Measurements from ENCODE around the gene ASCL5. TPM values are rescaled to one million over a fixed set of nuclear protein-coding genes. Genes with fewer than 3 reads are reported as not detected.

Gene ASCL5
- total RNA-seq, 1 experiment from 2014 or later: 0.24 TPM

DNA sequence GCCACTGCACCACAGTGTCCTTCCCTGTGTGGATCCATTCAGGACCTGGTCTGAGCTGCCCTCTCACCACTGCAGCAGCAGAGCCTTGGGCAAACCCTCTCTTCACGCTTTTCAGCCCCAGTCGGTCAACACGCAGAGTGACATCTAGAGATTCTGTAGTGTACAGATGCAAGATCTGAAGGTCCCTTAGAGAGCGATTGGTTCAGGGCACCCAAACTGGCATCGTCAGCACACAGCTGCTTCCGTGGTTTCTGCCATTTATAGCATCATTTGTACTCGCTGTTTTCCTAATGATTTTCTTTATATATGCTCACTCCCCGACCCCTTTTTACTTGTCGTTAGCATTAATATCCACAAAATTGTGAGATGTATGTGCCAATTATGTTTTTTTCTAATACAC is 1.5 kb upstream of the ASCL5 start:
- Histone ChIP-seq H4K20me1 (ENCODE audit: insufficient read depth) (no peaks in the 10 kb centered on the region), H3K27me3 (ENCODE audit: insufficient read depth, low read depth) (no peaks in the 10 kb centered on the region), H3K9me2 (ENCODE audit: insufficient read depth) (no peaks in the 10 kb centered on the region), H3K4me3 (no peak overlapping the region), H3K27ac (no peak overlapping the region), H3F3A (ENCODE audit: insufficient read depth, low read depth) (no peaks in the 10 kb centered on the region), H3K4me1 (replicated peaks; ENCODE audit: insufficient read depth) (peaks cover 15% of the 10 kb centered on the region), H3K36me3 (ENCODE audit: low read depth) (no peaks in the 10 kb centered on the region), H3K79me2 (ENCODE audit: low read depth) (no peaks in the 10 kb centered on the region), H3K9me3 (ENCODE audit: insufficient read depth, low read depth) (no peaks in the 10 kb centered on the region), H3K4me2 (no peak overlapping the region), H2AFZ (no peak overlapping the region)
- no TSS peak for BruUV-seq (replicated peaks)
- no peak for DNase-seq
- TF ChIP-seq, protein P1, sequence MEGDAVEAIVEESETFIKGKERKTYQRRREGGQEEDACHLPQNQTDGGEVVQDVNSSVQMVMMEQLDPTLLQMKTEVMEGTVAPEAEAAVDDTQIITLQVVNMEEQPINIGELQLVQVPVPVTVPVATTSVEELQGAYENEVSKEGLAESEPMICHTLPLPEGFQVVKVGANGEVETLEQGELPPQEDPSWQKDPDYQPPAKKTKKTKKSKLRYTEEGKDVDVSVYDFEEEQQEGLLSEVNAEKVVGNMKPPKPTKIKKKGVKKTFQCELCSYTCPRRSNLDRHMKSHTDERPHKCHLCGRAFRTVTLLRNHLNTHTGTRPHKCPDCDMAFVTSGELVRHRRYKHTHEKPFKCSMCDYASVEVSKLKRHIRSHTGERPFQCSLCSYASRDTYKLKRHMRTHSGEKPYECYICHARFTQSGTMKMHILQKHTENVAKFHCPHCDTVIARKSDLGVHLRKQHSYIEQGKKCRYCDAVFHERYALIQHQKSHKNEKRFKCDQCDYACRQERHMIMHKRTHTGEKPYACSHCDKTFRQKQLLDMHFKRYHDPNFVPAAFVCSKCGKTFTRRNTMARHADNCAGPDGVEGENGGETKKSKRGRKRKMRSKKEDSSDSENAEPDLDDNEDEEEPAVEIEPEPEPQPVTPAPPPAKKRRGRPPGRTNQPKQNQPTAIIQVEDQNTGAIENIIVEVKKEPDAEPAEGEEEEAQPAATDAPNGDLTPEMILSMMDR (conservative IDR thresholded peaks at IDR 0.05): no peak
- TF ChIP-seq EZH2 (IDR thresholded peaks at IDR 0.05; ENCODE audit: low read depth): no peak
- ChIA-PET POLR2A (ENCODE audit: unreplicated experiment) (interaction anchor here (0.6 kb wide), 1 partner anchor 42 kb away, joined by 4 read pairs; no protein-coding TSS in a partner anchor), CTCF (no interaction called here)
- intact Hi-C loops (cut with micrococcal nuclease; ENCODE audit: unreplicated experiment): loop anchor here (5.0 kb wide), 1 partner anchor 94 kb away; no protein-coding TSS in a partner anchor

DNA sequence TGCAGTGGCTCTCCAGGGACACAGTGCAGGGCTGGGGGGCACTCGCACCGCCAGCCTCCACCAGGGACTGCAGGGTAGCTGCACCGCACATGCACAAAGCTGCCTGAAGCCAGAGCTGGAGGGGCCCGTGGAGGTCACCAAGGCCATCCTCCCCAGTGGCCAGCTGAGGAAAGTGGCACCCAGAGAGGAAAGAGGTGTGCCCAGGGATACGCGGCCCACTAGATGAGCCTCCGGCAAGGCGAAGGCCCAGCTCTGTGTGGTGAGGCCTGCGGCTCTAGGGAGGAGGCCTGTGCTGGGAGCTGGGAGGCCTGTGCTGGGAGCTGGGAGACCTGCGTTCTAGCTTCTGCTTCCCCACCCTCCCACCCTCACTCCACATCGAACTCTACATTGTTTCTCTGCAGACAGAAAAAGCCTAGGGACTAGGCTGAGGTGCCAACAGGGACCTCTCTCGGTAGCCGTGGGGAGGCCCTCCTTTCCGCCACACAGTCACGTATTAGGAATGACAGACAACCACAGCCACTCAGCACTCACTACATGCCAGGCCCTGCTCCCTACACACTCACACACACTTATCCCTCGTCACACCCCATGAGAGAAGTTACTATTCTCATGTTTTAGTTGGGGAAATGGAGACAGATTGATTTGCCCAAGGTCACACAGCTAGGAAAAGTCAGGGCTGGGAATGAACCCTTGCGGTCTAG is 921 bp upstream of the ASCL5 start:
- H3K27me3 ChIP-seq (ENCODE audit: insufficient read depth, low read depth): no peaks in the 10 kb centered on the region
- no peak for DNase-seq
- H3K36me3 ChIP-seq (ENCODE audit: low read depth): no peaks in the 10 kb centered on the region
- TF ChIP-seq EZH2 (IDR thresholded peaks at IDR 0.05; ENCODE audit: low read depth): no peak
- TF ChIP-seq, protein P1 (conservative IDR thresholded peaks at IDR 0.05): no peak
- no peaks in the 10 kb centered on the region for H3K9me3 ChIP-seq (ENCODE audit: insufficient read depth, low read depth)
- ChIA-PET CTCF (no interaction called here), POLR2A (ENCODE audit: unreplicated experiment) (interaction anchor here (0.5 to 0.7 kb wide), 3 partner anchors 42 to 879 kb away, joined by 3 to 4 read pairs (median 4); no protein-coding TSS in a partner anchor)
- H3K79me2 ChIP-seq (ENCODE audit: low read depth): no peaks in the 10 kb centered on the region
- intact Hi-C loops (cut with micrococcal nuclease; ENCODE audit: unreplicated experiment): loop anchor here (5.0 kb wide), 1 partner anchor 94 kb away; no protein-coding TSS in a partner anchor
- H2AFZ ChIP-seq: no peak overlapping the region
- H3K4me2 ChIP-seq: no peak overlapping the region
- no peak overlapping the region for H3K27ac ChIP-seq
- no peaks in the 10 kb centered on the region for H3K9me2 ChIP-seq (ENCODE audit: insufficient read depth)
- no peaks in the 10 kb centered on the region for H3F3A ChIP-seq (ENCODE audit: insufficient read depth, low read depth)
- no TSS peak for BruUV-seq (replicated peaks)
- no peak overlapping the region for H3K4me3 ChIP-seq
- H3K4me1 ChIP-seq (replicated peaks; ENCODE audit: insufficient read depth): peaks cover 15% of the 10 kb centered on the region
- no peaks in the 10 kb centered on the region for H4K20me1 ChIP-seq (ENCODE audit: insufficient read depth)

DNA sequence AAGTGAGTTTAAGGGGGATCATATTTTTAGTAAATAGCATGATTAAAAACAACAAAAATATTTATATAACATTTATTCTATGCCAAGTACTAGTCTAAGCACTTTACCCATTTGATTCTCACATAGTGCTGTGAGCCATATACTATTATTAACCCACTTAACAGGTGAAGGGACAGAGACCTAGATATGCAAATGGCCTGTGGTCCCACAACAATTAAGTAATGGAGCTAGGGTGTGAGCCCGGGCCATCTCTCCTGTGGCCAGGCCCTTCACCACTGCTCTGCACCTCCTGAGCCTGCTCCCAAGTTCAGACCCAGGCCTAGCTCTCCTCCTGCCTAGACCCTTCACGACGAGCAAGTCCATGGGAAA is 537 bp downstream of the ASCL5 start:
- Histone ChIP-seq H3K4me1 (replicated peaks; ENCODE audit: insufficient read depth) (peaks cover 15% of the 10 kb centered on the region), H3K36me3 (ENCODE audit: low read depth) (no peaks in the 10 kb centered on the region), H3F3A (ENCODE audit: insufficient read depth, low read depth) (no peaks in the 10 kb centered on the region), H3K9me3 (ENCODE audit: insufficient read depth, low read depth) (no peaks in the 10 kb centered on the region), H3K4me3 (peak overlapping the region; percentile 26; the same call in 1 of the 2 replicates), H3K27me3 (ENCODE audit: insufficient read depth, low read depth) (no peaks in the 10 kb centered on the region), H3K79me2 (ENCODE audit: low read depth) (no peaks in the 10 kb centered on the region), H2AFZ (no peak overlapping the region), H4K20me1 (ENCODE audit: insufficient read depth) (no peaks in the 10 kb centered on the region), H3K4me2 (peak overlapping the region; percentile 71), H3K9me2 (ENCODE audit: insufficient read depth) (no peaks in the 10 kb centered on the region), H3K27ac (no peak overlapping the region)
- ChIA-PET POLR2A (ENCODE audit: unreplicated experiment) (interaction anchor here (0.7 kb wide), 1 partner anchor 231 kb away, joined by 3 read pairs; no protein-coding TSS in a partner anchor), CTCF (interaction anchor here (0.7 kb wide), 1 partner anchor 28 kb away, joined by 4 read pairs; no protein-coding TSS in a partner anchor)
- intact Hi-C loops (cut with micrococcal nuclease; ENCODE audit: unreplicated experiment): loop anchor here (5.0 kb wide), 1 partner anchor 96 kb away; no protein-coding TSS in a partner anchor
- DNase-seq: no peak
- BruUV-seq (replicated peaks): no TSS peak
- no peak for TF ChIP-seq EZH2 (IDR thresholded peaks at IDR 0.05; ENCODE audit: low read depth)
- TF ChIP-seq, protein P1 (conservative IDR thresholded peaks at IDR 0.05): no peak

All from PC-9 (cell line).